Measurements from ENCODE around the gene TMEM170B. TPM values are rescaled to one million over a fixed set of nuclear protein-coding genes. Genes with fewer than 3 reads are reported as not detected.

Gene TMEM170B
- total RNA-seq, 1 experiment from 2014 or later, result 3.5 TPM

- Mint-ChIP-seq H3K9me3 (no peaks in the 10 kb centered on the region), H3K36me3 (no peaks in the 10 kb centered on the region), H3K27ac (no peak overlapping the region), H3K27me3 (ENCODE audit: low read depth) (no peaks in the 10 kb centered on the region), H3K4me1 (peaks cover 14% of the 10 kb centered on the region), H3K4me3 (no peak overlapping the region)
- ChIA-PET POLR2A (no interaction called here), CTCF (no interaction called here)
- TF ChIP-seq SOX15 (CRISPR knock-in tag; IDR thresholded peaks at IDR 0.05) (no peak), JUN (CRISPR knock-in tag; IDR thresholded peaks at IDR 0.05) (no peak), GTF2I (CRISPR knock-in tag; conservative IDR thresholded peaks at IDR 0.05) (no peak), ZNF263 (CRISPR knock-in tag; IDR thresholded peaks at IDR 0.05; ENCODE audit: low read depth) (no peak), ATF6 (CRISPR knock-in tag; IDR thresholded peaks at IDR 0.05) (no peak), SMAD4 (CRISPR knock-in tag; IDR thresholded peaks at IDR 0.05) (no peak), SMAD3 (CRISPR knock-in tag; IDR thresholded peaks at IDR 0.05; ENCODE audit: borderline replicate concordance) (no peak), SP1 (CRISPR knock-in tag; conservative IDR thresholded peaks at IDR 0.05) (no peak), ZNF423 (CRISPR knock-in tag; IDR thresholded peaks at IDR 0.05) (no peak), FOXK1 (CRISPR knock-in tag; IDR thresholded peaks at IDR 0.05) (no peak), E2F4 (CRISPR knock-in tag; IDR thresholded peaks at IDR 0.05; ENCODE audit: borderline replicate concordance, low read depth) (no peak), ZNF219 (CRISPR knock-in tag; IDR thresholded peaks at IDR 0.05; ENCODE audit: borderline replicate concordance) (no peak), NFE2L1 (CRISPR knock-in tag; IDR thresholded peaks at IDR 0.05) (no peak)
- DNase-seq (ENCODE audit: low spot score) (no peak), ATAC-seq (no peak)
Measured at GRCh38 chr6:11613336-11613735, 75.8 kb downstream of the TMEM170B start.

- no peak for DNase-seq (ENCODE audit: low spot score)
- ChIA-PET CTCF (no interaction called here), POLR2A (no interaction called here)
- no peak for ATAC-seq
- Mint-ChIP-seq H3K27me3 (ENCODE audit: low read depth) (no peaks in the 10 kb centered on the region), H3K4me3 (no peak overlapping the region), H3K4me1 (peaks cover 12% of the 10 kb centered on the region), H3K36me3 (no peaks in the 10 kb centered on the region), H3K27ac (no peak overlapping the region), H3K9me3 (no peaks in the 10 kb centered on the region)
- TF ChIP-seq ZMAT4 (CRISPR knock-in tag; IDR thresholded peaks at IDR 0.05) (no peak), USF1 (CRISPR knock-in tag; IDR thresholded peaks at IDR 0.05) (no peak), TEAD1 (CRISPR knock-in tag; IDR thresholded peaks at IDR 0.05) (no peak), JAZF1 (CRISPR knock-in tag; IDR thresholded peaks at IDR 0.05) (no peak), ZNF281 (CRISPR knock-in tag; IDR thresholded peaks at IDR 0.05) (no peak), MXD4 (CRISPR knock-in tag; IDR thresholded peaks at IDR 0.05; ENCODE audit: borderline replicate concordance) (no peak), ATF1 (CRISPR knock-in tag; IDR thresholded peaks at IDR 0.05) (no peak), ZBTB21 (CRISPR knock-in tag; IDR thresholded peaks at IDR 0.05; ENCODE audit: borderline replicate concordance) (no peak), CREM (CRISPR knock-in tag; IDR thresholded peaks at IDR 0.05) (no peak), TCF7 (CRISPR knock-in tag; IDR thresholded peaks at IDR 0.05; ENCODE audit: low read depth) (no peak), NR3C1 (CRISPR knock-in tag; conservative IDR thresholded peaks at IDR 0.05; ENCODE audit: low read depth) (no peak), CDX4 (CRISPR knock-in tag; IDR thresholded peaks at IDR 0.05; ENCODE audit: borderline replicate concordance) (no peak), ZNF425 (CRISPR knock-in tag; conservative IDR thresholded peaks at IDR 0.05) (no peak), OVOL2 (CRISPR knock-in tag; IDR thresholded peaks at IDR 0.05; ENCODE audit: borderline replicate concordance) (no peak), RORB (CRISPR knock-in tag; IDR thresholded peaks at IDR 0.05) (no peak)
Measured at GRCh38 chr6:11613858-11614257, 76.3 kb downstream of the TMEM170B start.
